GM19463 (cell line): ENCODE results near the gene PRR14.
"Not testable (repeated sequence)": the region's sequence is repeated elsewhere in the genome, so short reads cannot be mapped to it uniquely, and the experiment has no call there.

Experiments
- ATAC-seq: cut with Tn5 transposase; IDR thresholded peaks from one replicate; pipeline ENCODE4 v1.9.1; 2021; ENCODE audit warnings: mild to moderate bottlenecking, moderate library complexity; ENCODE audit not compliant: unreplicated experiment

Gene PRR14

GRCh38 chr16:30688701-30689100 lies 37.9 kb downstream of the PRR14 start:
- no peak for ATAC-seq

- no peak for ATAC-seq
Measured at GRCh38 chr16:30691907-30692306, 41.1 kb downstream of the PRR14 start.

GRCh38 chr16:30692396-30693064 lies 41.8 kb downstream of the PRR14 start:
- no peak for ATAC-seq

- no peak for ATAC-seq
Measured at GRCh38 chr16:30694926-30695693, 44.4 kb downstream of the PRR14 start.

- ATAC-seq = not testable (repeated sequence)
Measured at GRCh38 chr16:30696646-30697045, 45.9 kb downstream of the PRR14 start.

- peak; percentile 83 for ATAC-seq
Measured at GRCh38 chr16:30697264-30698138, 46.7 kb downstream of the PRR14 start.

GRCh38 chr16:30698139-30698815 lies 47.5 kb downstream of the PRR14 start:
- ATAC-seq = peak; percentile 59

GRCh38 chr16:30698816-30699614 lies 48.3 kb downstream of the PRR14 start, which contains the start of gene SRCAP:
TSS of gene SRCAP (plus strand) at chr16:30699171. CDS start at chr16:30700825, 1,654 bp downstream.
- ATAC-seq = peak; percentile 30

- no peak for ATAC-seq
Measured at GRCh38 chr16:30699615-30700099, 48.9 kb downstream of the PRR14 start.

GRCh38 chr16:30700491-30700890 lies 49.7 kb downstream of the PRR14 start:
- no peak for ATAC-seq

- no peak for ATAC-seq
Measured at GRCh38 chr16:30700971-30701370, 50.2 kb downstream of the PRR14 start.

GRCh38 chr16:30703071-30703470 lies 52.3 kb downstream of the PRR14 start:
- ATAC-seq = not testable (repeated sequence)

GRCh38 chr16:30703971-30704370 lies 53.2 kb downstream of the PRR14 start:
- no peak for ATAC-seq
